GM12872 (cell line): ENCODE results near the gene IFNL1.

Experiments
- TF ChIP-seq, protein P1 (sequence below): IDR thresholded peaks from 3 replicates; pipeline ENCODE4 v1.5.1; 2011; ENCODE audit warnings: low read depth, mild to moderate bottlenecking, low read length, moderate library complexity; ENCODE audit not compliant: insufficient read depth

The IFNL1 gene

GRCh38 chr19:39318071-39318470, 21.9 kb downstream of the IFNL1 start:
- TF ChIP-seq, protein P1, sequence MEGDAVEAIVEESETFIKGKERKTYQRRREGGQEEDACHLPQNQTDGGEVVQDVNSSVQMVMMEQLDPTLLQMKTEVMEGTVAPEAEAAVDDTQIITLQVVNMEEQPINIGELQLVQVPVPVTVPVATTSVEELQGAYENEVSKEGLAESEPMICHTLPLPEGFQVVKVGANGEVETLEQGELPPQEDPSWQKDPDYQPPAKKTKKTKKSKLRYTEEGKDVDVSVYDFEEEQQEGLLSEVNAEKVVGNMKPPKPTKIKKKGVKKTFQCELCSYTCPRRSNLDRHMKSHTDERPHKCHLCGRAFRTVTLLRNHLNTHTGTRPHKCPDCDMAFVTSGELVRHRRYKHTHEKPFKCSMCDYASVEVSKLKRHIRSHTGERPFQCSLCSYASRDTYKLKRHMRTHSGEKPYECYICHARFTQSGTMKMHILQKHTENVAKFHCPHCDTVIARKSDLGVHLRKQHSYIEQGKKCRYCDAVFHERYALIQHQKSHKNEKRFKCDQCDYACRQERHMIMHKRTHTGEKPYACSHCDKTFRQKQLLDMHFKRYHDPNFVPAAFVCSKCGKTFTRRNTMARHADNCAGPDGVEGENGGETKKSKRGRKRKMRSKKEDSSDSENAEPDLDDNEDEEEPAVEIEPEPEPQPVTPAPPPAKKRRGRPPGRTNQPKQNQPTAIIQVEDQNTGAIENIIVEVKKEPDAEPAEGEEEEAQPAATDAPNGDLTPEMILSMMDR = no peak

DNA sequence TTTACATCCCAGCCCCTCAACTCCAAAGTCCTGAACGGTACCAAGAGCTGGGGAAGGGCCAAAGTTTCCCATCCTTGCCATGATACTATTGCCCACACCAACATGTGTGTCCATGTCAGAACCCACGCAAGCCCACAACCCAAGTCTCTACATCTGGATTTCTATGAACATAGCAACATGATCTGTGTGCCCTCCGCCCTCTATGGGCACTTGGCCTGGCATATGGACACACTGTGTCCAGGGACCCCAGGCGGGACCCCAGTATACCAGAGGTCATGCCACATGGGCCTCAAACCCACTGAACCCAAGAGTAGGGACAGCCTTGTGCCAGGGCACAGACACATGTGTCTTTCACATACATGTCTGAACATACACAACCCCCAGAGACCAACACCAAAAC, 22.5 kb downstream of the IFNL1 start:
- TF ChIP-seq, protein P1 = no peak

GRCh38 chr19:39319098-39319891, 23.1 kb downstream of the IFNL1 start:
- TF ChIP-seq, protein P1 = no peak

- TF ChIP-seq, protein P1 = no peak
These were observed 23.7 kb downstream of the IFNL1 start for GRCh38 chr19:39319892-39320248.

DNA sequence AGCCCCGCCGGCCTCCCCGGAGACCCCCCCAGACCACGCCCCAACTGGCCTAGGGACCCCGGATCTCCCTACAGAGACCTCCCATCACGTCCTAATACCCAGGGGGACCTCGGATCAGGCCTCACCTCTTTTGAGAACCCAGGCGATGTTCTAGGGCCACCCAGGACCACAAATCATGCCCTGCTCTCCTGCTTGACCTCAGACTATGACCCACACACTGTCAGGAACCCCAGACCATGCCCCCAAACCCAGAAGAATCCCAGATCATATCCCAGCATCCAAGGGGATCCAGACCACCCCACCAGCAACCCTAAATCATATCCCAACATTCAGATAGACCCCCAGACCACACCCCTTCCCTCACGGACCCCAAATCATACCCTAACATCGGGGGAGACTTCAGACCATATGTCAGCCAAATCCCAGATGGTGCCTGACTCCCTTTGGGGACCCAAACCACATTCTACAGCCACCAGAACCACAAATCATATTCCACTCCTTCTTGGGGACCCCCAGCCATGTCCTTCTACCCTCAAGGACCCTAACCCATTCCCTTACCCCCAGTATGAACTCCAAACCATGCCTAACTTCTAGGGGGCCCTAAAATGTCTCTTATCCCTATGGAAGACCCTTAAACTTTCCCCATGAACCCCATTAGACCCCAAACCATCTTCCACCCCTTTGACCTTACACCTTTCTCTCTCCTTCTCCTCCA, 25.1 kb downstream of the IFNL1 start:
- TF ChIP-seq, protein P1 = no peak

DNA sequence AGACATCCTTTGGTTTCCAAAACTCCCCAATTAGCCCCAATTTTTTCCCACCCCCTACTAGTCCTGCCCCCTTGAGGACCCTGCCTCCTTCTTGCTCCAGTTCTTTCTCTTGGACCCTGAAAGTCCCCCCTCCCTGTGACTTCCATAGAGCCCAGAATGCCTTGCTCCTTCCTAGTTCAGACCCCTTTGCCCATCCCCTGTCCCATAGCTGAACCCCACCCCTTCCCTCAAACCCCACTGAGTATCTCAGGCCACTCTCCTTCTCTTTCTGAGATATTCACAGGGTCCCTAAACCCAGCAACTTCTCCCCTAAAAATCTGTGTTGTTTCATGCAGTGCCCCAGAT, 25.6 kb downstream of the IFNL1 start:
- TF ChIP-seq, protein P1 = no peak

DNA sequence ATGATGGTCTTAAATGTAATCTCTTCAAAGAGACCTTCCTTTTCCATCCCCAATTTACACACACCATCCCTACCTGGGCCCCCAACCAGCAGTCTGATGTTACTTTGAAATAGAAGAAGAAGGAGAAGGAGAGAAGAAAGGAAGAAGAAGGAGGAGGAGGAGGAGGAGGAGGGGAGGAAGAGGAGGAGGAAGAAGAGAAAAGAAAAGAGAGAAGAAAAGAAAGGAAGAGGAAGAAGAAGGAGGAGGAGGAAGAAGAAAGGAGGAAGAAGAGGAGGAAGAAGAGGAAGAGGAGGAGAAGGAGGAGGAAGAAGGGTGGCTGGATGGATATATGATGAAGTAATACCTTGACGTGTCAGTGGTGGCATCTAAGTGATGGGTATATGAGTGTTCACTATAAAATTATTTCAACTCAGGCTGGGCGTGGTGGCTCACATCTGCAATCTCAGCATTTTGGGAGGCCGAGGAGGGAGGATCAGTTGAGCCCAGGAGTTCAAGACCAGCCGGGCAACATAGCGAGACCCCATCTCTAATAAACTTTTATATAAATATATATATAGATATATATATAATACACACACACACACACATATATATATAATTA, 28.1 kb downstream of the IFNL1 start:
- TF ChIP-seq, protein P1 = no peak
